ENCODE data around the gene SPAG16.

- no peak for TF ChIP-seq IKZF3 (tag by site-specific recombination; IDR thresholded peaks at IDR 0.05)
- TF ChIP-seq BCL11B (tag by site-specific recombination; IDR thresholded peaks at IDR 0.05; ENCODE audit: low read depth): no peak
- TF ChIP-seq CTCF (tag by site-specific recombination; IDR thresholded peaks at IDR 0.05): no peak
- no peak for TF ChIP-seq PATZ1 (tag by site-specific recombination; IDR thresholded peaks at IDR 0.05)
- TF ChIP-seq ELK4 (IDR thresholded peaks at IDR 0.05; ENCODE audit: borderline replicate concordance, low read depth, low read length): no peak
- no peak for TF ChIP-seq ZNF488 (tag by site-specific recombination; IDR thresholded peaks at IDR 0.05)
- TF ChIP-seq ZNF596 (tag by site-specific recombination; IDR thresholded peaks at IDR 0.05): no peak
- TF ChIP-seq ZBTB7A (tag by site-specific recombination; IDR thresholded peaks at IDR 0.05; ENCODE audit: low read depth): no peak
Observed at GRCh38 chr2:213752575-213752974, 468.3 kb downstream of the SPAG16 start.
